Measurements from ENCODE around the gene RIPOR2.

DNA sequence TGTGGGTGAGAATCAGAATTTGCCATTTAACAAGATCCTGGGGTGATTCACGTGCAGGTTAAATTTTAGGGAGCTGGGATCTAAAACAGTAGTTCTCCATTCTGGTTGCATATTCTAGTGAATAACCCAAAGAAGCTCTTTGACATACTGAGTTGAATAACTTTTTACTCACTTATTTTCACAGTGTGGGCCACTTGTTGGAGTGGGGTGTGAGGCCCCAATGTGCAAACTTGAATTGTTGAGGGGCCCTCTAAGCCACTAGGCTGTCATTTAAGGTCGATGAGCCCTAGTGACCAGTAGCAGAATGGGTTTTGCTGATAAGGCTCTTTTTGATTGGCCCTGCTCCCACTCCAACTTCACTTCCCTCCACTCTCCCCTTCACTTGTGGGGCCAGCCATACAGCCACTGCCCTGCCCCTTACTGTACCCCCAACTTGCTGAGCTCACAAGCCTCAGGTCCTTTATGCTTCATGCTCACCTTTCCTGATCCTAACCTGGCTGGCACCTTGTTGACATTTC, 33.6 kb upstream of the RIPOR2 start:
- no peak for TF ChIP-seq POLR2A (IDR thresholded peaks at IDR 0.05; ENCODE audit: low read depth, low read length)
- no peak for TF ChIP-seq POLR2AphosphoS5 (IDR thresholded peaks at IDR 0.05; ENCODE audit: low read depth, low read length)
- no peak for TF ChIP-seq TAF1 (IDR thresholded peaks at IDR 0.05; ENCODE audit: low read depth, low read length)
- TF ChIP-seq SPI1 (IDR thresholded peaks at IDR 0.05; ENCODE audit: low read depth, low read length) = no peak
